GM12878 (cell line): ENCODE measurements around the gene GLTP. TPM values are rescaled to one million over a fixed set of nuclear protein-coding genes. Genes with fewer than 3 reads are reported as not detected.
A peak's percentile ranks its signal among the peaks of the same experiment; 100 is the strongest.

ENCODE experiments used
- ATAC-seq: fragments of 200-7000 bp; cut with Tn5 transposase; 3 replicates; pipeline ENCODE4 v1.9.1; 2020; ENCODE audit warnings: mild to moderate bottlenecking, moderate library complexity
- BruUV-seq: library from RNA; stranded (reverse); fragments of 400-500 nt; replicated peaks from 2 replicates; lab custom pipeline; 2021; lab: Mats Ljungman, UMichigan
- CTCF ChIA-PET: fragments of 300-600 bp; sonication (Branson Sonifier 250); formaldehyde crosslinking; extraction: SDS; loops from one replicate; lab custom pipeline; 2021; ENCODE audit warnings: inconsistent platforms; lab: Yijun Ruan, JAX
- POLR2A ChIA-PET: fragments of 350-600 bp; formaldehyde crosslinking; extraction: SDS; loops from one replicate; lab custom pipeline; 2021; ENCODE audit warnings: inconsistent platforms; lab: Charles Lee
- RAD21 ChIA-PET: fragments of 300-600 bp; sonication (Branson Sonifier 250); formaldehyde crosslinking; loops from one replicate; lab custom pipeline; 2023; ENCODE audit warnings: antibody characterized with exemption; ENCODE audit not compliant: unreplicated experiment; lab: Charles Lee
- SMC1A ChIA-PET: fragments of 300-600 bp; sonication (Branson Sonifier 250); formaldehyde crosslinking; loops from one replicate; lab custom pipeline; 2023; ENCODE audit not compliant: unreplicated experiment, uncharacterized antibody; lab: Charles Lee
- DNase-seq: peaks from one replicate; pipeline ENCODE4 v3.0.0-alpha.2; 2011; ENCODE audit warnings: low read depth, low spot score
- FAIRE-seq: peaks from 3 replicates; lab custom pipeline; 2011; peaks lifted over from hg19 to GRCh38; lab: Jason Lieb, UNC
- H2AFZ ChIP-seq: 2 replicates; pipeline ENCODE4 v1.6.0; 2011; ENCODE audit warnings: low read depth, low read length, control low read depth; ENCODE audit not compliant: control insufficient read depth
- H3K27ac ChIP-seq: 2 replicates; pipeline ENCODE4 v1.5.1; 2011; ENCODE audit warnings: control low read depth; ENCODE audit not compliant: control insufficient read depth, insufficient read depth
- H3K27me3 ChIP-seq, 2 experiments: replicated peaks in 1 of 2; 2 replicates each; pipeline versions ENCODE4 v1.6.0 to v1.6.1; 2011; ENCODE audit warnings: low read length in 1 of 2; ENCODE audit not compliant: control insufficient read depth in 2 of 2, insufficient read depth in 2 of 2
- H3K36me3 ChIP-seq, 2 experiments: 2 replicates each; pipeline ENCODE4 v1.5.1; 2011; ENCODE audit warnings: low read length in 1 of 2; ENCODE audit not compliant: control insufficient read depth in 2 of 2, insufficient read depth in 2 of 2
- H3K4me1 ChIP-seq: 2 replicates; pipeline ENCODE4 v1.6.1; 2011; ENCODE audit warnings: mild to moderate bottlenecking, low read length, moderate library complexity, mixed read lengths; ENCODE audit not compliant: control insufficient read depth, insufficient read depth
- H3K4me2 ChIP-seq: 2 replicates; pipeline ENCODE4 v1.6.0; 2011; ENCODE audit warnings: control low read depth; ENCODE audit not compliant: control insufficient read depth, insufficient read depth
- H3K4me3 ChIP-seq: fragments of 200-600 bp; sonication (generic); 2 replicates; pipeline ENCODE4 v1.5.1; 2016
- H3K79me2 ChIP-seq: 2 replicates; pipeline ENCODE4 v1.6.0; 2011; ENCODE audit warnings: low read length; ENCODE audit not compliant: control insufficient read depth, insufficient read depth
- H3K9ac ChIP-seq: 2 replicates; pipeline ENCODE4 v1.8.0; 2011; ENCODE audit warnings: low read length, control low read depth, mixed read lengths; ENCODE audit not compliant: control insufficient read depth, insufficient read depth
- H3K9me3 ChIP-seq: replicated peaks from 3 replicates; pipeline ENCODE4 v1.5.1; 2011; ENCODE audit warnings: mild to moderate bottlenecking, low read length; ENCODE audit not compliant: control insufficient read depth, insufficient read depth
- H4K20me1 ChIP-seq: 2 replicates; pipeline ENCODE4 v1.6.0; 2011; ENCODE audit not compliant: control insufficient read depth, insufficient read depth
- ATF7 ChIP-seq: fragments of 450-650 bp; IDR thresholded peaks from 2 replicates; pipeline ENCODE4 v1.6.1; 2016; ENCODE audit warnings: low read depth, mild to moderate bottlenecking
- CTCF ChIP-seq, 3 experiments: IDR thresholded peaks in 2 of 3; conservative IDR thresholded peaks in 1 of 3; 2 replicates each; pipeline ENCODE4 v1.5.1; 2011; ENCODE audit warnings: low read depth in 3 of 3, low read length in 3 of 3, mild to moderate bottlenecking in 3 of 3, control low read depth in 2 of 3, moderate library complexity in 2 of 3, inconsistent platforms in 1 of 3, mixed read lengths in 1 of 3; ENCODE audit not compliant: control insufficient read depth in 2 of 3, insufficient read depth in 1 of 3; ENCODE audit errors: extremely low read depth in 1 of 3
- KDM1A ChIP-seq: fragments of 200-600 bp; sonication (generic); IDR thresholded peaks from 2 replicates; pipeline ENCODE4 v1.6.1; 2016; ENCODE audit warnings: borderline replicate concordance
- MEF2A ChIP-seq: IDR thresholded peaks from 2 replicates; pipeline ENCODE4 v1.6.1; 2011; ENCODE audit warnings: low read depth, mild to moderate bottlenecking, low read length, moderate library complexity; ENCODE audit not compliant: insufficient read depth
- NFXL1 ChIP-seq: fragments of 450-650 bp; IDR thresholded peaks from 2 replicates; pipeline ENCODE4 v1.6.1; 2017; ENCODE audit warnings: antibody characterized with exemption, mild to moderate bottlenecking, borderline replicate concordance
- POLR2A ChIP-seq: IDR thresholded peaks from 2 replicates; pipeline ENCODE4 v1.6.1; 2011; ENCODE audit warnings: low read depth, mild to moderate bottlenecking, low read length
- SMC3 ChIP-seq: IDR thresholded peaks from 2 replicates; pipeline ENCODE4 v1.6.1; 2011; ENCODE audit warnings: low read length, improper control_type of control experiment, borderline replicate concordance
- WGBS: methylation state at CpG from one replicate; pipeline ENCODE4 v1.1.6; 2016; ENCODE audit warnings: low lambda C conversion rate; ENCODE audit not compliant: insufficient replicate concordance, insufficient coverage; ENCODE audit errors: missing lambda C conversion rate; 5-methylcytosine and 5-hydroxymethylcytosine counted together
- in situ Hi-C: fragments of 300-500 bp; cut with MboI; formaldehyde crosslinking; loops from 9 replicates; pipeline ENCODE4 v1.14.3; 2018; ENCODE audit warnings: mixed read lengths
- intact Hi-C: fragments of 100-400 bp; cut with micrococcal nuclease; formaldehyde crosslinking; loops from one replicate; pipeline ENCODE4 v1.14.2; 2022; ENCODE audit not compliant: unreplicated experiment
- polyA plus RNA-seq, 11 experiments: library from polyadenylated mRNA; depleted of rRNA in 4 of 11; unstranded in 6 of 11; stranded (reverse) in 5 of 11; fragments of >200 nt; fragmentation: Nextera tagmentation in 4 of 11; fragmentation: Illumina TruSeq in 1 of 11; extraction: Ambion mirVana in 4 of 11; extraction: Trizol in 1 of 11; gene quantifications; 1 replicate in 1 of 11; 2 replicates in 10 of 11; pipeline versions ENCODE4 v1.2.1 to v1.2.3, GENCODE V29; 2011 to 2016; ENCODE audit warnings: inconsistent platforms in 2 of 11, missing spikeins in 2 of 11, low read depth in 1 of 11
- total RNA-seq, 4 experiments: library from RNA; depleted of rRNA in 3 of 4; stranded (reverse); fragments of >200 nt in 3 of 4; fragmentation: Illumina TruSeq in 1 of 4; extraction: Trizol in 1 of 4; gene quantifications; 2 replicates each; pipeline versions ENCODE4 v1.2.1 to v1.2.3, GENCODE V29; 2013 to 2021

Gene GLTP
- total and polyA plus RNA-seq, 10 of the 15 experiments (the other 5 are each of a cell fraction or from before 2014, with no cell fraction given) = 16.8 to 44.0 (median 25.3) TPM

- Histone ChIP-seq H3K4me3 (no peak overlapping the region), H2AFZ (no peak overlapping the region), H3K79me2 (no peaks in the 10 kb centered on the region), H3K27ac (no peak overlapping the region), H3K9ac (no peak overlapping the region), H3K9me3 (no peaks in the 10 kb centered on the region), H3K4me1 (no peaks in the 10 kb centered on the region), H3K36me3 (peaks cover 22 to 32% of the 10 kb centered on the region in 2 experiments), H3K27me3 (no peaks in the 10 kb centered on the region), H4K20me1 (no peaks in the 10 kb centered on the region), H3K4me2 (no peak overlapping the region)
- CTCF ChIA-PET = no interaction called here
- DNase-seq = no peak
- no peak for FAIRE-seq
- TF ChIP-seq KDM1A = no peak
- no peak for TF ChIP-seq NFXL1
- TF ChIP-seq SMC3 = no peak
- TF ChIP-seq ATF7 = no peak
- TF ChIP-seq MEF2A = no peak
- TF ChIP-seq POLR2A = 0 out of 2 replicates have a peak, but pooled peaks have one; percentile 23
- peak in 1 of 3 experiments; percentile 19; a peak in 1 of 6 replicates for TF ChIP-seq CTCF (IDR thresholded peaks at IDR 0.05 in 2 of 3, conservative IDR thresholded peaks at IDR 0.05 in 1 of 3; ENCODE audit: control insufficient read depth in 2 of 3, extremely low read depth in 1 of 3, insufficient read depth in 1 of 3, low read depth in 3 of 3, low read length in 3 of 3)
- ATAC-seq = peak; percentile 54
- WGBS = 95% methylated on average over 12 of the region's 12 CpGs
- intact Hi-C loops = no loop called here
- no TSS peak for BruUV-seq
- in situ Hi-C loops = no loop called here
- RAD21 ChIA-PET = no interaction called here
- POLR2A ChIA-PET = no interaction called here
- SMC1A ChIA-PET = interaction anchor here (0.8 to 0.9 kb wide), 2 partner anchors 20 to 33 kb away, joined by 3 to 4 read pairs; no protein-coding TSS in a partner anchor
Measured at GRCh38 chr12:109910969-109911348, 30.6 kb upstream of the GLTP start.
